ENCODE measurements around the gene NUAK1.

GRCh38 chr12:106039646-106040404, 98.9 kb downstream of the NUAK1 start:
- TF ChIP-seq, protein P1, sequence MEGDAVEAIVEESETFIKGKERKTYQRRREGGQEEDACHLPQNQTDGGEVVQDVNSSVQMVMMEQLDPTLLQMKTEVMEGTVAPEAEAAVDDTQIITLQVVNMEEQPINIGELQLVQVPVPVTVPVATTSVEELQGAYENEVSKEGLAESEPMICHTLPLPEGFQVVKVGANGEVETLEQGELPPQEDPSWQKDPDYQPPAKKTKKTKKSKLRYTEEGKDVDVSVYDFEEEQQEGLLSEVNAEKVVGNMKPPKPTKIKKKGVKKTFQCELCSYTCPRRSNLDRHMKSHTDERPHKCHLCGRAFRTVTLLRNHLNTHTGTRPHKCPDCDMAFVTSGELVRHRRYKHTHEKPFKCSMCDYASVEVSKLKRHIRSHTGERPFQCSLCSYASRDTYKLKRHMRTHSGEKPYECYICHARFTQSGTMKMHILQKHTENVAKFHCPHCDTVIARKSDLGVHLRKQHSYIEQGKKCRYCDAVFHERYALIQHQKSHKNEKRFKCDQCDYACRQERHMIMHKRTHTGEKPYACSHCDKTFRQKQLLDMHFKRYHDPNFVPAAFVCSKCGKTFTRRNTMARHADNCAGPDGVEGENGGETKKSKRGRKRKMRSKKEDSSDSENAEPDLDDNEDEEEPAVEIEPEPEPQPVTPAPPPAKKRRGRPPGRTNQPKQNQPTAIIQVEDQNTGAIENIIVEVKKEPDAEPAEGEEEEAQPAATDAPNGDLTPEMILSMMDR (IDR thresholded peaks at IDR 0.05), result no peak
- TF ChIP-seq POLR2A (IDR thresholded peaks at IDR 0.05), result no peak
